GM21381 (cell line): Measurements from ENCODE around the gene DTX1.

Experiments used
- ATAC-seq: cut with Tn5 transposase; IDR thresholded peaks from one replicate; pipeline ENCODE4 v1.9.1; 2021; ENCODE audit warnings: mild to moderate bottlenecking, moderate library complexity; ENCODE audit not compliant: unreplicated experiment

Gene DTX1

GRCh38 chr12:113070117-113070906, 13.8 kb downstream of the DTX1 start:
- no peak for ATAC-seq

- ATAC-seq: no peak
Measured at GRCh38 chr12:113071135-113072112, 14.9 kb downstream of the DTX1 start.

GRCh38 chr12:113072136-113072535, 15.6 kb downstream of the DTX1 start:
- ATAC-seq: no peak

- no peak for ATAC-seq
Measured at GRCh38 chr12:113073586-113073985, 17.1 kb downstream of the DTX1 start.

GRCh38 chr12:113075137-113075683, 18.7 kb downstream of the DTX1 start:
- ATAC-seq: peak; percentile 90

- ATAC-seq: no peak
Measured at GRCh38 chr12:113077057-113077858, 20.7 kb downstream of the DTX1 start.

- ATAC-seq: no peak
Measured at GRCh38 chr12:113077859-113078255, 21.3 kb downstream of the DTX1 start.

- no peak for ATAC-seq
Measured at GRCh38 chr12:113081873-113082272, 25.3 kb downstream of the DTX1 start.

- peak; percentile 65 for ATAC-seq
Measured at GRCh38 chr12:113082486-113083148, 26.1 kb downstream of the DTX1 start.

- no peak for ATAC-seq
Measured at GRCh38 chr12:113083863-113084435, 27.4 kb downstream of the DTX1 start.

- no peak for ATAC-seq
Measured at GRCh38 chr12:113086249-113087164, 30.0 kb downstream of the DTX1 start.

GRCh38 chr12:113087193-113087592, 30.7 kb downstream of the DTX1 start:
- ATAC-seq: no peak

GRCh38 chr12:113088037-113088436, 31.5 kb downstream of the DTX1 start:
- no peak for ATAC-seq

GRCh38 chr12:113088971-113089756, 32.6 kb downstream of the DTX1 start:
- ATAC-seq: no peak

GRCh38 chr12:113089839-113090238, 33.3 kb downstream of the DTX1 start:
- no peak for ATAC-seq

GRCh38 chr12:113090740-113091139, 34.2 kb downstream of the DTX1 start:
- ATAC-seq: no peak

- no peak for ATAC-seq
Measured at GRCh38 chr12:113091506-113091905, 35.0 kb downstream of the DTX1 start.
